NCI-H82 treated with DMSO at 0.1 percent for 48 hours (cell line): ENCODE data around the gene APLF.
"Not testable (repeated sequence)": the region's sequence is repeated elsewhere in the genome, so short reads cannot be mapped to it uniquely, and the experiment has no call there.

Experiments
- DNase-seq: peaks from one replicate; lab custom pipeline; 2025; ENCODE audit not compliant: unreplicated experiment; lab: John Stamatoyannopoulos, UW

The APLF gene

DNA sequence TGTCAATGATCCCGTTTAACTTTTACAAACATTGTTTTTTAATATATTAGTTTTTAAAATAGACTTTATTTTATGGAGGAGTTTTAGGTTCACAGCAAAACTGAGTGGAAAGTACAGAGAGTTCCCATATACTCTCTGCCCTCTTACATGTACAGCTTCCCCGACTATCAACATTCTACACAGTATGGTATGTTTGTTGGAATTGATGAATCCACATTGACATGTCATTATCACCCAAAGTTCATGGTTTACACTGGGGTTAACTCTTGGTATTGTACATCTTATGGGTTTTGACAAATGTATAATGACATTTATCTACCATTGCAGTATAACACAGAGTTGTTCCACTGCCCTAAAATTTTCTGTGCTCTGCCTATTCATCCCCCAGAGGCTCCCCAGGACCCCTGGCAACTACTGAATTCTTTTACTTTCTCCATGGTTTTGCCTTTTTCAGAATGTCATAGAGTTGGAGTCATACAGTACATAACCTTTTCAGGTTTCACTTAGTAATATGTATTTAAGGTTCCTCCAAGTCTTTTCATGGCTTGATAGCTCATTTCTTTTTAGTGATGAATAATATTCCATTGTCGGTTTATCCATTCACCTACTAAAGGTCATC lies 5.5 kb downstream of the APLF start:
- DNase-seq, result no peak

DNA sequence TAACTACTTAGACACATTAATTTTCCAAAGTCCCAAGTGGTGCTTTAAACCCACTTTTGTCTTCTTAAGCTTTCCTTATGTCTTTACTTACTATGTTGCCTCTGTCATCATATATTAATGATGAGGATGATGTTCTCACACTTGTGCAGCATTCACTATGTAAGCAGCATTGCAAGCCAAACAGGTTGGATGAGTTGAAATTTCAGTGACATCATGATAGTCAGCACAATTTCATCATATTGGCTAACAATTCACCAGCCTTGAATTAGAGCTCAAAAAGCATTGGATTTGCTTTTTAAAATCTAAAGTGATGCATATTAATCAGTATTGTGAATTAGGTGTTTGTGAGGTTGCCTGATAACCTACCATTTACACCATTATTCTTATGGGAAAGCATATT lies 7.7 kb downstream of the APLF start:
- DNase-seq, result no peak

DNA sequence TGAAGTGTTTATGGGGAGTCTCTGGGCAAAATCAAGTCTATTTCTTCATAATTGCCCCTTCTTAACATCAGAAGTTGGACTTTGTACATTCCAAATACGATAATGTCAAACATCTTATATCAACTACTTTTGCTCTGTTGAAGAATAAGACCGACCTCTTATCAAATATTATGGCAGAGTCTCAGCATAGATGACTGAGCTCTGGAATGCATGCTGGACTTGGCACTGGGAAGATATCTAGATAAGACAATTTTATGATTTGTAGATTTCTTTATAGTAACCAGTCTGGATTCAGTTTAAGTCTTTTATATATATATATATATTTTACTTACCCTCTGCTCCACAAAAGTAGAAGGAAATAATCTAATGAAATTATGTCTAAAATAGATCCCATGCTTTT lies 8.2 kb downstream of the APLF start:
- DNase-seq, result no peak

DNA sequence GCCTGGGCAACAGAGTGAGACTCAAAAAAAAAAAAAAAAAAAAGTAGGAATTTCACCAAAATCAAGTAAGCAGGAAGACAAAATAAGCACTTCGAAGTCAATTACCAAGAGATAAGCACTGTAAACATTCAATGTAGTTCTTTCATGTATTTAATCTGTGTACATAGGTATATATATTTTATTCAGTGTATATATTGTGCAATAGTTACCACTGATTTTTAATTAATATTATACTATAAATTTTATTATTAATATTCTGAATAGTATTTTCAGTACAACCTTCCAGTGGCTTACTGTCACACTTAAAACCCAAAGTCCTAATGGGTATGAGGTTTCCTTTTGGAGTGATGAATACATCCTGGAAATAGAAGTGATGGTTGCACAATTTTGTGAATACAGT lies 9.1 kb downstream of the APLF start:
- no peak for DNase-seq

GRCh38 chr2:68478688-68479087 lies 11.3 kb downstream of the APLF start:
- DNase-seq, result no peak

GRCh38 chr2:68482296-68482820 lies 15.0 kb downstream of the APLF start:
- no peak for DNase-seq

DNA sequence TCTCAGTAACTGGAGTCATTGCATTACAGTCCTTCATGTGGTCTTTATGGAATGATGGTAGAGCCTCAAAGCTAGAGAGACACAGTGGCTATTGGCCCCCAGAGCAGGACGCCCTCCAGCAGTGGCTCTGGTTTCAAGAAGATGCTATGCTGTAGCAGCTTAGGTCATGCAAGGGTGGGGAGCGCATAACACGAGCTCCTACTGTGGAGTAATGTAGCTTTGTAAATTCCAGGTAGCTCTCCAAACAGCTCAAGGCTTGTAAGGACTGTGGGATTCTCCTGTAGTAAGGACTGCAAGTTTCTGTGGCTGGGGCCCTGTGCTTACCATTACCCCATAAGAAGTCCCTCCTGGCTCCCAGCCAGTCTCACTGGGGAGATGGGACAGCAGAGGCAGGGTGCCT lies 15.6 kb downstream of the APLF start:
- no peak for DNase-seq

DNA sequence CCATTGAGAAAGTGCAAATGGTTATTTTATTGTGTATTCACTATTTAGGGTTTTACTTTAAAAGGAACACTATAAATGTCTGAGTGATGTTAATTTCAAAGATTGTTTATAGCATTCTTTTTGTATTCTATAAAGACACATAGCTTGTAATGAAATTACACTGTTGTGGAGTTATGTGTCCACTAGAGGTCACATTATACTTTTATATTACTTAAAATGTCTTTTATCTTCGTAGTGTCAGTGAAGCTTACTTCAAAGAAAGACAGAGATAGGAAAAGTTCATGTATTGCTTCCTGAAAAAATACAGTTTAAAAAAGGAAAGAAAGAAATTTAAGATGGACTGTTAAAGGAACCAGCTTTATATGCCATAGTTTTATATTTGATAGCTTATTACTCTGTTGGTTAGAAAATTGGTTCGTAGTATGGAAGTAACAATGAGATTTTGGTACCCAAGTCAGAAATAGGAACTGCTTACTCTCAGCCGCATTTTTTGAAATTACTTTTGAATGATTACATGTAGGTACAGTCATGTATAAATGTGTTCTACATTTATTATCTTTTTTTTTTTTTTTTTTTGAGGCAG lies 20.5 kb downstream of the APLF start:
- no peak for DNase-seq

GRCh38 chr2:68488605-68489004 lies 21.2 kb downstream of the APLF start:
- DNase-seq, result not testable (repeated sequence)

GRCh38 chr2:68489282-68489681 lies 21.9 kb downstream of the APLF start:
- no peak for DNase-seq

- no peak for DNase-seq
Measured at GRCh38 chr2:68491582-68491981, 24.2 kb downstream of the APLF start.

GRCh38 chr2:68499133-68499532 lies 31.7 kb downstream of the APLF start:
- no peak for DNase-seq

DNA sequence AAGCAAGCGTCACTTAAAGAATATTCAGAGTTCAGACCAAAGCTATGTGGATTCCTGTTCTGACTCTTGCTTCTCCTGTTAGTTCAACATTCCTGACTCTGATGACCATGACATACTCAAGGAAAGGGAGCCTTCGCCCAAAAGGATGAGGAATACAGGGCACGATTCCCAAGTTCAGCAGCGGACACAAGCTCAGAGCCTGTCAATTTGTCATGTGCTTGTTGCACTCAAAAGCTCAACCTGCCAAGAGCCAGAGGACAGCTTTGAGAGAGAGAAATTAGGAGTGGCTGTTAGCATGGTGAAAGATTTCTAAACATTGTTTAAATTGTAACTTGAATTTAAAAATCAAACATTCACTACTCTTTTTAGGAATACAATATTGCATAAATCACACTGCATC lies 33.3 kb downstream of the APLF start:
- DNase-seq, result no peak

GRCh38 chr2:68501768-68502167 lies 34.4 kb downstream of the APLF start:
- DNase-seq, result no peak

DNA sequence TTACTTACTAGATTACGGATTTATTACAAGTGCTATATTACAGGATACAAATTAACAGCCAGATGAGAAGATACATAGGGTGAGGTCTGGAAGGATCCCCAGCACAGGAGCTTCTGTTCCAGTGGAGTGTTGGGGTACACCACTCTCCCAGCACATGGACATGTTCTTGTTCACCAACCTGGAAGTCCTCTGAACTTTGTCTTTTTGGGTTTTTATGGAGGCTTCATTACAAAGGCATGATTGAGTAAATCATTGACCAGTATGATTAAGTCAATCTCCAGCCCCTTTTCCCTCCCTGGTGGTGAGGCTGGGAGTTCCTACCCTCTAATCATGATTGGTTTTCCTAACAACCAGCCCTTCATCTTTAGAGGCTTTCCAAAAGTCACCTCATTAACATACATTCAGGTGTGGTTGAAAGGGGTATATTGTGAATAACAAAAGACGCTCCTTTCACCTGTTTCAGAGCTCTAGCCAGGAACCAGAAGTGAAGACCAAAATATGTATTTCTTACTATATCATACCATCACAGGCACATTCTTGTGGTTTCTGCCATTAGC lies 38.3 kb downstream of the APLF start:
- no peak for DNase-seq

DNA sequence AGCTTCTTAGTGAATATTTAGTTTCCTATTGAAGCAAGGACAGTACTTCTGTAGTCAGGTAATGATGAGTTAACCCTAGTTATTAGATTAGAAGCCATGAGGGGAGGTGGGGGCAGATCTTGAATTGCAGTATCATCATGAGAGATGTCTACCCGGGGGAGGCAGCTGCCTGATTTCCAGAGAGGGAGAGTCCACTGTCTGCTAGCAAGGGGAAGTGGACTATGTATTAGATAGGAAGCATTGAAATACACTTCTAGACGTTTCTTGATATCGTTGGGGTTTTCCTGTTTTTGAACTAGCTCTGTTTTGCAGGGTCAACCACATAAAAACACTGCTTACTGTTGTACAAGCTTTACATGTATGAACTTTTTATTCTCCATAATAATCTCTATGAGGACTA lies 38.8 kb downstream of the APLF start:
- DNase-seq, result no peak

DNA sequence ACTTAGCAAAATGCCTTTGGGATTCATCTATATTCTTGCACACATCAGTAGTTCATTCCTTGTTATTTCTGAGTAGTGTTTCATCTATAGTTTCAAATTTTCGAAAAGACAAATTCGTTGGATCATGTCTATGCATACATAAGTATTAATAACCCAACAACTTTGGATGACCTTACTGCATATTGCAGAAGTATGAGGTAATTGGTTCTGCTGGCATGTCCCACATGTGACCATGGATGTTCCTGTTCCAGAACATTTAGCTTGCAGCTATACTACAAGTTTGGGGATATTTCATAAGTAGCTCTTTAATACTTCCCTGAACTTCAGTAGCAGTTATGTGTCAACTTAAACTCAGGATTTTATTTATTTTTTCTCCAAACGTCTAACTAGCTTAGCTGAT lies 44.9 kb downstream of the APLF start:
- DNase-seq, result no peak

GRCh38 chr2:68512966-68513365 lies 45.6 kb downstream of the APLF start:
- no peak for DNase-seq

DNA sequence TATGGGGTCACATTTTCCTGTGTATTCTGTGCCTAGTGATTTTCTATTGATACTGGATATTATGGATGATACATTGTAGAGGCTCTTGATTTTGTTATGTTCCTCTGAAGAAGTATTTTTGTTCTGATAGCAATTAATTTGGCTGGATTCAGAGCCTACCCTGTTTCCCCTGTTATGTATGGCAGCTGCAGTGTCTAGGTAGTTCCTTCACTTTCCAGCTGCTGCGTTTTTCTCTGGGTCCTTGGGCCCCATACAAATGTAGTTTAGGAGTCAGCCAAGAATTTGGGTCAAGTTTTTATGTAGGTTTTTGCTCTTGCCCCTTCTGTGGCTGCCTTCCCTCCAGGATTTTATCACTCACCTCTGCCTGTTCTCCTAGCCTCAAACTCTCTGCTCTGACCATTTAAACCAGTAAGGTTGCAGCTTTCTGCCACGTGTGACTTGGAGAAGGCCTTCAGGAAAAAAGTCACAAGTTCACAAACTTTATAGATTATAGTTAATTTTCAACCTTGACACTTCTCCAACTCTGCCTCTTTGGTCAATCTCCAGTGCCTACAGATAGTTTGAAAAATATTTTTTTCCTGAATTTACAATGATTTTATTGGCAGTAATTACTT lies 47.0 kb downstream of the APLF start:
- no peak for DNase-seq

GRCh38 chr2:68516051-68516955 lies 48.9 kb downstream of the APLF start:
- no peak for DNase-seq

GRCh38 chr2:68519236-68519635 lies 51.9 kb downstream of the APLF start:
- DNase-seq, result no peak
